HT-29 (cell line): ENCODE measurements around the gene PCDHB9. TPM values are rescaled to one million over a fixed set of nuclear protein-coding genes. Genes with fewer than 3 reads are reported as not detected.

Source experiments
- DNase-seq: peaks from one replicate; pipeline ENCODE4 v3.0.0-alpha.2; 2015; ENCODE audit warnings: low spot score
- total RNA-seq: library from RNA; depleted of rRNA; stranded (reverse); fragments of >200 nt; shearing (Covaris generic); gene quantifications from 2 replicates; pipeline ENCODE4 v1.2.3, GENCODE V29; 2014; rRNA removed

Gene PCDHB9
- total RNA-seq, 1 experiment from 2014 or later = 0.25 TPM

- no peak for DNase-seq
These were observed 49.8 kb downstream of the PCDHB9 start for GRCh38 chr5:141236516-141237313.

Other genes starting within 250 kb of the PCDHB9 start
- 0.03 and 0.10 TPM in 2 replicates for gene PCDHAC2, start 220.7 kb upstream of the PCDHB9 start, total RNA-seq
- gene PCDHB1, start 135.8 kb upstream of the PCDHB9 start, total RNA-seq = not detected in 2 replicates
- gene PCDHB2, start 92.5 kb upstream of the PCDHB9 start, total RNA-seq = 0.13 TPM in 1 of 2 replicates, not detected in the other
- 0.03 TPM in 1 of 2 replicates, not detected in the other for gene PCDHB3, start 86.7 kb upstream of the PCDHB9 start, total RNA-seq
- gene PCDHB4, start 65.3 kb upstream of the PCDHB9 start, total RNA-seq = not detected in 2 replicates
- gene PCDHB5, start 52.0 kb upstream of the PCDHB9 start, total RNA-seq = not detected in 2 replicates
- gene PCDHB6, start 37.1 kb upstream of the PCDHB9 start, total RNA-seq = not detected in 2 replicates
- 0.05 TPM in 2 replicates for gene PCDHB7, start 14.5 kb upstream of the PCDHB9 start, total RNA-seq
- 0.16 TPM in 1 of 2 replicates, not detected in the other for gene PCDHB8, start 9.4 kb upstream of the PCDHB9 start, total RNA-seq
- gene PCDHB16, start 4.8 kb upstream of the PCDHB9 start, total RNA-seq = 0.05 and 0.69 TPM in 2 replicates
- 0.05 TPM in 1 of 2 replicates, not detected in the other for gene PCDHB10, start 5.2 kb downstream of the PCDHB9 start, total RNA-seq
- 0.23 TPM in 1 of 2 replicates, not detected in the other for gene PCDHB11, start 12.5 kb downstream of the PCDHB9 start, total RNA-seq
- 0.13 and 0.18 TPM in 2 replicates for gene PCDHB12, start 21.6 kb downstream of the PCDHB9 start, total RNA-seq
- 0.05 and 0.15 TPM in 2 replicates for gene PCDHB13, start 26.8 kb downstream of the PCDHB9 start, total RNA-seq
- gene PCDHB14, start 36.2 kb downstream of the PCDHB9 start, total RNA-seq = 0.18 and 0.31 TPM in 2 replicates
- gene PCDHB15, start 58.2 kb downstream of the PCDHB9 start, total RNA-seq = 0.05 and 0.20 TPM in 2 replicates
- 0.33 TPM in 1 of 2 replicates, not detected in the other for gene SLC25A2, start 116.9 kb downstream of the PCDHB9 start, total RNA-seq
- gene TAF7, start 133.6 kb downstream of the PCDHB9 start, total RNA-seq = 36.5 and 44.4 TPM in 2 replicates
- 0.21 and 0.61 TPM in 2 replicates for gene PCDHGA1, start 143.4 kb downstream of the PCDHB9 start, total RNA-seq
- 0.03 and 0.05 TPM in 2 replicates for gene PCDHGA2, start 151.6 kb downstream of the PCDHB9 start, total RNA-seq
- 0.10 TPM in 1 of 2 replicates, not detected in the other for gene PCDHGA3, start 156.7 kb downstream of the PCDHB9 start, total RNA-seq
- 0.10 and 0.23 TPM in 2 replicates for gene PCDHGB1, start 162.9 kb downstream of the PCDHB9 start, total RNA-seq
- gene PCDHGA4, start 167.9 kb downstream of the PCDHB9 start, total RNA-seq = 0.05 TPM in 1 of 2 replicates, not detected in the other
- 0.26 TPM in 1 of 2 replicates, not detected in the other for gene PCDHGB2, start 172.8 kb downstream of the PCDHB9 start, total RNA-seq
- gene PCDHGA5, start 177.0 kb downstream of the PCDHB9 start, total RNA-seq = 0.13 TPM in 2 replicates
- gene PCDHGB3, start 183.1 kb downstream of the PCDHB9 start, total RNA-seq = 0.41 and 0.47 TPM in 2 replicates
- 0.21 and 0.48 TPM in 2 replicates for gene PCDHGA6, start 186.7 kb downstream of the PCDHB9 start, total RNA-seq
- 0.03 TPM in 1 of 2 replicates, not detected in the other for gene PCDHGA7, start 195.6 kb downstream of the PCDHB9 start, total RNA-seq
- 0.05 TPM in 1 of 2 replicates, not detected in the other for gene PCDHGB4, start 200.5 kb downstream of the PCDHB9 start, total RNA-seq
- 0.10 TPM in 1 of 2 replicates, not detected in the other for gene PCDHGA8, start 205.5 kb downstream of the PCDHB9 start, total RNA-seq
- not detected in 2 replicates for gene PCDHGB5, start 210.8 kb downstream of the PCDHB9 start, total RNA-seq
- gene PCDHGA9, start 215.6 kb downstream of the PCDHB9 start, total RNA-seq = 0.31 and 0.50 TPM in 2 replicates
- 0.18 and 0.33 TPM in 2 replicates for gene PCDHGB6, start 220.9 kb downstream of the PCDHB9 start, total RNA-seq
- 2.8 and 4.3 TPM in 2 replicates for gene PCDHGA10, start 225.8 kb downstream of the PCDHB9 start, total RNA-seq
- 0.66 and 2.1 TPM in 2 replicates for gene PCDHGB7, start 230.5 kb downstream of the PCDHB9 start, total RNA-seq
- gene PCDHGA11, start 233.9 kb downstream of the PCDHB9 start, total RNA-seq = 0.13 and 0.64 TPM in 2 replicates
- gene PCDHGA12, start 243.3 kb downstream of the PCDHB9 start, total RNA-seq = 0.13 and 0.37 TPM in 2 replicates